Measurements from ENCODE around the gene OTOP2.

OTOP2 gene, protein sequence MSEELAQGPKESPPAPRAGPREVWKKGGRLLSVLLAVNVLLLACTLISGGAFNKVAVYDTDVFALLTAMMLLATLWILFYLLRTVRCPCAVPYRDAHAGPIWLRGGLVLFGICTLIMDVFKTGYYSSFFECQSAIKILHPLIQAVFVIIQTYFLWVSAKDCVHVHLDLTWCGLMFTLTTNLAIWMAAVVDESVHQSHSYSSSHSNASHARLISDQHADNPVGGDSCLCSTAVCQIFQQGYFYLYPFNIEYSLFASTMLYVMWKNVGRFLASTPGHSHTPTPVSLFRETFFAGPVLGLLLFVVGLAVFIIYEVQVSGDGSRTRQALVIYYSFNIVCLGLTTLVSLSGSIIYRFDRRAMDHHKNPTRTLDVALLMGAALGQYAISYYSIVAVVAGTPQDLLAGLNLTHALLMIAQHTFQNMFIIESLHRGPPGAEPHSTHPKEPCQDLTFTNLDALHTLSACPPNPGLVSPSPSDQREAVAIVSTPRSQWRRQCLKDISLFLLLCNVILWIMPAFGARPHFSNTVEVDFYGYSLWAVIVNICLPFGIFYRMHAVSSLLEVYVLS

DNA sequence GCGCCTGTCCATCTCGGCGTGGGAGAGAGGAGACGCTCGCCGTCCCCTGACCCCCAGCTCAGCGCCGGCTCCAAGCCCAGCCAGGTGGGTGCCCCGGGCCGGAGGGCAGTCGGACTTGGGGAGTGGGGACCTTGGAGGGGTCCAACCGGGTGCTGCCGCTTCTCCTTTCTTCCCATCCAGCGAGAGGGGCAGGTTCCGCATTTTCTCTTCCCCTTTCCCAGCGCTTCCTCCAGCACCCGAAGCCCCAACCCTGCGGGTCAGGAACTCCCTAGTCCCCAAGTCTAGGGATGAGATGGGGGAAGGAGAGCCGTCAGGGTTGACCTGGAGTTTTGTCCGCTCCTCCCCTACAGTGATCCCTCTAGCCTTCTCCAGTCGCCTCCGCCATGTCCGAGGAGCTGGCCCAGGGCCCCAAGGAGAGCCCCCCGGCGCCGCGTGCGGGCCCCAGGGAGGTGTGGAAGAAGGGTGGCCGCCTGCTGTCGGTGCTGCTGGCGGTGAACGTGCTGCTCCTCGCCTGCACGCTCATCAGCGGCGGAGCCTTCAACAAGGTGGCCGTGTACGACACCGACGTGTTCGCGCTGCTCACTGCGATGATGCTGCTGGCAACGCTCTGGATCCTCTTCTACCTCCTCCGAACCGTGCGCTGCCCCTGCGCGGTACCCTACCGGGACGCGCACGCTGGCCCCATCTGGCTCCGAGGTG, at the start of gene OTOP2:
TSS of gene OTOP2 (plus strand) at position 24 of the 699 bp plus-strand sequence. CDS start at position 384, 360 bp downstream.
- no peak for DNase-seq

GRCh38 chr17:74874615-74875037, 49.4 kb upstream of the OTOP2 start:
- no peak for DNase-seq

DNA sequence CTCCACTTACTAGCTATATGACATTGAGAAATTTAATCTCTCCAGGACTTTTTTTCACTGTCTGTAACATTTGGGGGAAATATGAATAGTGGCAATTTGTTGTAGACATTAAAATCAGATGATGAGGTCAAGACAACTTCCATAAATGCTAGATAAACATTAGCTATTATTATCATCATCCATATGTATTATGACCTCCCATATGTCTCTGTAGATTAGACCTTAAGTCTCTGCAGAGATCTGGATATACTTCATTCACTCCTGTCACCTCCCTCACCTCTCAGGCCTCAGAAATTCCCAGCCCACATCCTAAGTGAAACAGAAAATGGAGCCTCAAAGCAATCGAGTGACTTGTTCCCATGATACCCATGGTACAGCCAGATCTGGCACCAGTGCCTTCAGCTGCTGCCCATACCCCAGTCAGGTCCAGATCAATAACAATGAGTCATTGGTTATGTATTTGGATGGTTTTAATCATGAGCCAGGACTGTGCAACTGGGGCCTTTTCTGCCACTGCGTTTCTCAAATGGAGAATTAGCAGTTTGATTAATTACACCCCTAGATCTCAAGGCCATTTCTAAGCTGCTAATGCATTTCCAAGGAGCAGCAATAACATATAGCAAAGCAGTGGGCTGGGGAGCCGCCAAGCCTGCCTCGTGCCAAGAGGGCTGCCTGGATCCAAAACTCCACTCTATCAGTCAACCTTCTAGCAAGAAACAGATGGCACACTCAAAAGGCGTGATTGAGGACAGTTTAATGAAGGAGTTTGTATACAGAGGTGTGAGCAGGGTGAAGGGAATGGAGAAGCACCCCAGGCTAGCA, 48.7 kb upstream of the OTOP2 start:
- no peak for DNase-seq

DNA sequence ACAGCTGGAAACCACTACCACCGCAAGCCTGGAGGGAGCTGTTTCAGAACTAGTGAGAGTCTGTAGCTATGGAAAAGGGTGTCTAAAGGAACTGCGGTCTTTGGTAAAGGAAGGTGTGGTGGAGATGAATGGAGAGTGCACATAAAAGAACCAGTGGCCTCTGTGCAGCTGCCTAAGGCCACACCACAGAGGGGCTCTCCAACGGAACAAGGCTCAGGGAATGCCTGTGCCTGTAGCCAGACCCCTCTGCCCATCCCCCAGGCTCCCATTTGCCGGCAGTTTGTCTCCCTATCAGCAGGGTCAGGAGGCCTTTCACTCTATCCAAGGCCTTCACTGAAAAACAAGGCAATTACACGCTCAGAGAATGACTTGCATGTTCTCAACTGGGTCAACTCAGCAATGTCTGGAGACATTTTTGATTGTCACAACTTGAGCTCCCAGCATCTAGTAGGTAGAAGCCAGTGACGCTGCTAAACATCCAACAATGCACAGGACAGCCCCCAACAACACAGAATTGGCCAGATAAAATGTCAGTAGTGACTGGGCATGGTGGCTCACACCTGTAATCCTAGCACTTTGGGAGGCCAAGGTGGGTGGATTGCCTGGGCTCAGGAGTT, 48.0 kb upstream of the OTOP2 start:
- DNase-seq = no peak

- no peak for DNase-seq
Observed at GRCh38 chr17:74877592-74878548, 46.2 kb upstream of the OTOP2 start.

DNA sequence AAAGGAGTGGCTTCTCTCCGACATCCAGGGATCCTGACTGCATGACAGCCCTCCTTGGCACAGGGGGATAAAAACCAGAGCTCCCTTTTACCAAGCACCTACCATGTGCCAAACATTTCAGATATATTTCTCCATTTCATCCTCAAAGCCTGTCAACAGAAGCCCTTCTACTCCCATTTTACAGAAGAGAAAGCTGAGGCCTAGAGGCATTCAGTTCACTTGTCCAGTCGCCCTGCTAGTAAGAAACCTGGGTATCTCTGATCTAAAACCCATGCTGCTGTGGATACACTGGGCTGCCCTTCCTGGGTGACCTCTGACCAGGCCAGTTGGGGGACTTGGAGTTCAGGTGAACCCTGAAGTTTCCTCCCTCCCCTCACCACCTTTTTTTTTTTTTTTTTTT, 45.4 kb upstream of the OTOP2 start:
- no peak for DNase-seq

- no peak for DNase-seq
Observed at GRCh38 chr17:74879308-74879707, 44.8 kb upstream of the OTOP2 start.

GRCh38 chr17:74881073-74881472, 43.0 kb upstream of the OTOP2 start:
- DNase-seq = no peak

DNA sequence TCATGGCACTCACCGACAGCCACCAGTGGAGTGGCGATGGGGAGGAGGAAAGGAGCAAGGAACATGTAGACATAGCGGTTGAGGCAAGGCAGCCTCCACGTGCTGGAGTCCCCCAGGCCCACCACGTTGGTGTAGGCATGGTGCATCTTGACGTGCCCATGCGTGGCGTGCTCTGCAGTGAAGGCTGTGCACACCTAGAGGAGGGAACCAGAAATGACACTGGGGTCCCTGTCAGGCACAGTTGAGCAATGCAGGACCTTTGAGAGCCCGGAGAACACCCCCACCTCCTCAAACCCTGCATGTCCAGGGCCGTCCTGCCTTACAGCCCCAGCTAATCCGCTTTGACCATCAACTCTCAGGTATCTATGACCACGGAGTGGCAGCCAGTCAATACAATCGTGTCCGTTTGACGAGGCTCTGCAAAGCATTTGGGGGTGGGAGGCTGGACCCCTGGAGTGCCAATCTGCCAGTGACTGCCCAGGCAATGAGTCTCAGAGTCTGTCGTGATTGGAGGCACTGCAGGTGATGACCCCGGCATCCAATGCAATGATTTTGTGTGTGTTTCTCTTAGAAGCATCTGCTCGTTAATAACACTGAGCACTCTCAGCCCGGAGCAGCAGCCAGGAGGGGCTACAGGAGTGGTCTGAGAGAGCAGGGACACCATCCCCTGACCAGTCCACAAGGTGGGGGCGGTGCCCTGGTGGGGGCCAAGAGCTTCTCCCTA, 41.4 kb upstream of the OTOP2 start:
- DNase-seq = no peak

GRCh38 chr17:74883241-74883745, 40.8 kb upstream of the OTOP2 start:
- DNase-seq = no peak

DNA sequence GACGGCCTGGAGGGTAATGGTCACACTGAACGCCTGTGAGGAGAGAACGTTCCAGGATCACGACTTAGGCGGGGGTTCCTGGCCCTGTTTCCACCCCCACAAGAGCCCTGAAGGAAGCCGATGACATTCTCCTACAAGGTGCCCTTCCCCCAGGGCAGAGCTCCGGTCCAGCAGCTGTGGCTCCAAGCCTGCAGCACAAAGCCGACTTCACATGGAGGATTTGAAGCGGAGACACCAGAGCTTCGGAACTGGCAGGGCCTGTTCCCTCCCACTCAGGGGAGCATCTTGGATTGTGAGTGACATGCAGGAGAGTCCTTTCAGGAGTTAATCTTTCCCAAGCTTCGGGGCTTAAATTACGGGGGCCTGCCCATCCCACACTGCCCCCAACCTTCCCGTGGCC, 35.6 kb upstream of the OTOP2 start:
- no peak for DNase-seq

- no peak for DNase-seq
Observed at GRCh38 chr17:74890554-74890953, 33.5 kb upstream of the OTOP2 start.

GRCh38 chr17:74892013-74892841, 31.8 kb upstream of the OTOP2 start:
- no peak for DNase-seq

- no peak for DNase-seq
Observed at GRCh38 chr17:74892974-74893911, 30.8 kb upstream of the OTOP2 start, which contains the start of gene FADS6. TSS of gene FADS6 (minus strand) at chr17:74893633. CDS start at chr17:74893595, 38 bp downstream.

DNA sequence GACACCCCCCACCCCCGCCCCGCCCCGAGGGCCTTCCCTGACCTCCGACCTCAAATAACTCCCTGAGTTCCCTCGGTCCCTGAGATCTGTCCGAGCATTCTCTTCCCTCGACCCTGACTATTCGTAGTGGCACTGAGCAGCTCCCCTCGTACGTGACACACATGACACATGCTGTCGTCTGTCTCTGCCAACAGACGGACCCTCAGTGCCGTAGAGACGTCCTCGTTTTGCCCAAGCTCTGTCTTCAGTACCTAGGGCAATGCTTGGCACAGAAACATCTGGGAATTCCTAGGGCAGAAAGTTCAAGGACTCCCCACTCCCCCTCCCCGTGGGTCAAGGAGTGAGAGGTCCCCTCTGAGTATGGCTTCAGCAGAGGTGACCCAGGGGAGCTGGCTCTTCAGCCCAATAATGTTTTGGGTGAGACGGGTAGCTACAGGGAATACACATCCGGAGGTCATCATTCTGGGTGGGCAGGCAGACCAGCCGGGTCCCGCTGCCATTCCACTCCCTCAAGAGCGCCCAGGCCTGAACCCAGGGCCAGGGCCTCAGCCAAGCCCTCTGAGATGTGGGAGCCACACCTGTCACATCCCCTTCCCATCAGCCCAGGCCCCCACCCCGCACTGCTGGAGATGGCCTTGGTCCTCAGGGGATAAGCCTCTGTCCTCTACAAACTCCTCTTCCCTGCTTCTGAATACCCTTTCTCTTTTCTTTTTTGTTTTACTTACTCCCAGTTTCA, 30.0 kb upstream of the OTOP2 start:
- no peak for DNase-seq

- no peak for DNase-seq
Observed at GRCh38 chr17:74898376-74898946, 25.6 kb upstream of the OTOP2 start.

- DNase-seq = no peak
Observed at GRCh38 chr17:74900208-74900607, 23.9 kb upstream of the OTOP2 start.
